RWPE2 (cell line): ENCODE results near the gene AVPR1A.
"Not testable (repeated sequence)": the region's sequence is repeated elsewhere in the genome, so short reads cannot be mapped to it uniquely, and the experiment has no call there.

ENCODE experiments used
- ATAC-seq: fragments of 200-7000 bp; cut with Tn5 transposase; 3 replicates; pipeline ENCODE4 v1.9.1; 2021; ENCODE audit warnings: low read depth
- DNase-seq: peaks from one replicate; pipeline ENCODE4 v3.0.0-alpha.2; 2020; ENCODE audit warnings: low spot score
- H3K27ac ChIP-seq: fragments of 450-650 bp; 2 replicates; pipeline ENCODE4 v1.5.1; 2017; ENCODE audit warnings: mild to moderate bottlenecking; ENCODE audit not compliant: poor library complexity, severe bottlenecking
- H3K27me3 ChIP-seq: fragments of 250-450 bp; sonication (Bioruptor Pico); 2 replicates; pipeline ENCODE4 v1.5.1; 2021; ENCODE audit warnings: mild to moderate bottlenecking, moderate library complexity; ENCODE audit not compliant: insufficient read depth, poor library complexity, severe bottlenecking
- H3K36me3 ChIP-seq: fragments of 250-450 bp; sonication (Bioruptor Pico); 2 replicates; pipeline ENCODE4 v1.5.1; 2020; ENCODE audit warnings: low read depth, mild to moderate bottlenecking, moderate library complexity
- H3K4me1 ChIP-seq: fragments of 250-450 bp; sonication (Bioruptor Pico); 2 replicates; pipeline ENCODE4 v1.5.1; 2021; ENCODE audit warnings: mild to moderate bottlenecking, moderate library complexity; ENCODE audit not compliant: insufficient read depth, poor library complexity, severe bottlenecking
- H3K4me3 ChIP-seq: fragments of 250-450 bp; sonication (Bioruptor Pico); 2 replicates; pipeline ENCODE4 v1.5.1; 2021; ENCODE audit warnings: mild to moderate bottlenecking, moderate library complexity; ENCODE audit not compliant: severe bottlenecking
- H3K9me3 ChIP-seq: fragments of 250-450 bp; sonication (Bioruptor Pico); 2 replicates; pipeline ENCODE4 v1.5.1; 2021; ENCODE audit warnings: mild to moderate bottlenecking, moderate library complexity; ENCODE audit not compliant: severe bottlenecking
- CTCF ChIP-seq: fragments of 450-650 bp; IDR thresholded peaks from one replicate; pipeline ENCODE4 v1.5.1; 2017; ENCODE audit warnings: mild to moderate bottlenecking, moderate library complexity; ENCODE audit not compliant: poor library complexity, severe bottlenecking

AVPR1A gene

GRCh38 chr12:63150713-63151622 is at the start of gene AVPR1A:
AVPR1A (minus strand) TSS chr12:63151201; CDS start chr12:63150836, 365 bp downstream.
- H3K4me3 ChIP-seq: no peak within 1 kb of the TSS
- DNase-seq: peak; percentile 41

GRCh38 chr12:63196168-63196567 is 45.2 kb upstream of the AVPR1A start:
- H3K9me3 ChIP-seq: no peaks in the 10 kb centered on the region
- peaks cover 14% of the 10 kb centered on the region for H3K27me3 ChIP-seq
- no peak overlapping the region for H3K4me3 ChIP-seq
- no peaks in the 10 kb centered on the region for H3K36me3 ChIP-seq
- H3K27ac ChIP-seq: no peak overlapping the region
- no peak for ATAC-seq
- TF ChIP-seq CTCF: no peak
- no peaks in the 10 kb centered on the region for H3K4me1 ChIP-seq
- no peak for DNase-seq

More at GRCh38 chr12:63150713-63151622, at the start of gene AVPR1A:
- no peak within 1 kb of the TSS for H3K27ac ChIP-seq
- H3K27me3 ChIP-seq: peaks cover 96% of the 10 kb centered on the region
- TF ChIP-seq CTCF: no peak
- ATAC-seq: peak; percentile 27; the same call in 1 of the 3 replicates
- peaks cover 2% of the 10 kb centered on the region for H3K9me3 ChIP-seq
- no peaks in the 10 kb centered on the region for H3K4me1 ChIP-seq
- H3K36me3 ChIP-seq: no peaks in the 10 kb centered on the region

- no peak for DNase-seq
- Histone ChIP-seq H3K9me3 (no peaks in the 10 kb centered on the region), H3K36me3 (no peaks in the 10 kb centered on the region), H3K27me3 (no peaks in the 10 kb centered on the region), H3K4me3 (no peak overlapping the region), H3K4me1 (no peaks in the 10 kb centered on the region), H3K27ac (no peak overlapping the region)
- TF ChIP-seq CTCF: no peak
- no peak for ATAC-seq
Measured at GRCh38 chr12:63179224-63179623, 28.2 kb upstream of the AVPR1A start.

- Histone ChIP-seq H3K9me3 (no peaks in the 10 kb centered on the region), H3K36me3 (no peaks in the 10 kb centered on the region), H3K27ac (no peak overlapping the region), H3K4me1 (no peaks in the 10 kb centered on the region), H3K27me3 (peaks cover 17% of the 10 kb centered on the region), H3K4me3 (no peak overlapping the region)
- DNase-seq (no peak), ATAC-seq (no peak)
- TF ChIP-seq CTCF: no peak
Measured at GRCh38 chr12:63170321-63170720, 19.3 kb upstream of the AVPR1A start.

GRCh38 chr12:63167741-63168140 is 16.7 kb upstream of the AVPR1A start:
- ATAC-seq, H3K27ac ChIP-seq, H3K9me3 ChIP-seq, H3K4me1 ChIP-seq, H3K4me3 ChIP-seq, H3K36me3 ChIP-seq, DNase-seq: not testable (repeated sequence)
- peaks cover 17% of the 10 kb centered on the region for H3K27me3 ChIP-seq
